Spleen (tissue), 11 donors: Measurements from ENCODE around the gene TMEM167B. TPM values are rescaled to one million over a fixed set of nuclear protein-coding genes. Genes with fewer than 3 reads are reported as not detected.

Source experiments
- DNase-seq: peaks from one replicate; pipeline ENCODE4 v3.0.0-alpha.2; 2020
- H3K27ac ChIP-seq, 8 donors: fragments of 200-600 bp; sonication (generic) in 7 of 8; 1 replicate in 4 of 8; 2 replicates in 4 of 8; pipeline versions ENCODE4 v1.5.0 to v1.8.0; 2016 to 2021; ENCODE audit warnings: inconsistent platforms in 4 of 8, mild to moderate bottlenecking in 4 of 8, moderate library complexity in 1 of 8
- H3K27me3 ChIP-seq, 7 donors: fragments of 200-600 bp; sonication (generic) in 6 of 7; replicated peaks in 1 of 7; 1 replicate in 4 of 7; 2 replicates in 3 of 7; pipeline versions ENCODE4 v1.5.0 to v1.8.0; 2016 to 2021; ENCODE audit warnings: inconsistent platforms in 3 of 7, mild to moderate bottlenecking in 1 of 7
- H3K36me3 ChIP-seq, 6 donors: fragments of 200-600 bp; sonication (generic) in 5 of 6; 1 replicate in 4 of 6; 2 replicates in 2 of 6; pipeline versions ENCODE4 v1.5.0 to v1.8.0; 2016 to 2021; ENCODE audit warnings: inconsistent platforms in 2 of 6
- H3K4me1 ChIP-seq, 6 donors: fragments of 200-600 bp; sonication (generic) in 5 of 6; 1 replicate in 3 of 6; 2 replicates in 3 of 6; pipeline versions ENCODE4 v1.5.0 to v1.8.0; 2016 to 2021; ENCODE audit warnings: inconsistent platforms in 3 of 6
- H3K4me3 ChIP-seq, 8 donors: fragments of 200-600 bp; sonication (generic) in 7 of 8; 1 replicate in 4 of 8; 2 replicates in 4 of 8; pipeline versions ENCODE4 v1.5.0 to v1.8.0; 2016 to 2021; ENCODE audit warnings: inconsistent platforms in 4 of 8, mild to moderate bottlenecking in 4 of 8, moderate library complexity in 2 of 8
- H3K9me3 ChIP-seq, 8 donors: fragments of 200-600 bp; sonication (generic) in 7 of 8; 1 replicate in 4 of 8; 2 replicates in 4 of 8; pipeline versions ENCODE4 v1.5.0 to v1.8.0; 2016 to 2021; ENCODE audit warnings: inconsistent platforms in 4 of 8
- POLR2A ChIP-seq, 3 donors: fragments of 450-650 bp; IDR thresholded peaks; one replicate each; pipeline ENCODE4 v1.5.1; 2017; ENCODE audit warnings: antibody characterized with exemption in 3 of 3, mild to moderate bottlenecking in 1 of 3
- POLR2AphosphoS5 ChIP-seq, 3 donors: sonication (generic); formaldehyde crosslinking; IDR thresholded peaks; one replicate each; pipeline ENCODE4 v1.5.1; 2017; ENCODE audit warnings: antibody characterized with exemption in 3 of 3
- WGBS, 5 donors: extraction: QIAGEN DNeasy Blood & Tissue Kit in 3 of 5; methylation state at CpG; one replicate each; pipeline versions ENCODE4 v1.1.5 to v1.1.7; 2013 to 2018; 5-methylcytosine and 5-hydroxymethylcytosine counted together
- intact Hi-C: fragments of 100-400 bp; cut with DNase I; formaldehyde crosslinking; loops from one replicate; pipeline ENCODE4 v1.15.0; 2023; ENCODE audit warnings: low total_unique reads
- polyA plus RNA-seq, 3 donors: library from polyadenylated mRNA; stranded (reverse); fragments of 200-250 nt; gene quantifications; one replicate each; pipeline ENCODE4 v1.2.1, GENCODE V29; 2013
- total RNA-seq, 7 donors: library from RNA; depleted of rRNA in 3 of 7; stranded (reverse); fragments of >200 nt in 3 of 7; fragmentation: NEBNext Ultra II Directional in 4 of 7; extraction: Animal tissue kit (Norgen Biotek cat#: 25700) in 4 of 7; gene quantifications; one replicate each; pipeline versions ENCODE4 v1.1.0 to v1.2.1, GENCODE V29; 2016 to 2021
- TF ChIP-seq, protein P1 (sequence below), 11 experiments: fragments of 200-600 bp in 7 of 11; fragments of 450-650 bp in 4 of 11; sonication (generic) in 4 of 11; IDR thresholded peaks in 8 of 11; conservative IDR thresholded peaks in 3 of 11; 1 replicate in 7 of 11; 2 replicates in 4 of 11; pipeline versions ENCODE4 v1.4.0 to v1.8.0; 2016 to 2021; ENCODE audit warnings: antibody characterized with exemption in 11 of 11, inconsistent platforms in 4 of 11, mild to moderate bottlenecking in 1 of 11
- donor health status: healthy with polysubstance abuse.
- donor health status: DM: no; HTN: no; CAD: no; lungs with moderate emphysema.
- donor health status: DM: no; HTN: no; CAD: no.
- donor health status: Bipolar disorder and iron deficiency.
- donor health status: healthy.
- donor health status: DM: no; HTN: no; CAD: no.
- donor health status: DM: yes; HTN: yes; CAD: no.

Gene TMEM167B
- total and polyA plus RNA-seq, 10 donors = 19.1 to 48.2 (median 31.4) TPM

DNA sequence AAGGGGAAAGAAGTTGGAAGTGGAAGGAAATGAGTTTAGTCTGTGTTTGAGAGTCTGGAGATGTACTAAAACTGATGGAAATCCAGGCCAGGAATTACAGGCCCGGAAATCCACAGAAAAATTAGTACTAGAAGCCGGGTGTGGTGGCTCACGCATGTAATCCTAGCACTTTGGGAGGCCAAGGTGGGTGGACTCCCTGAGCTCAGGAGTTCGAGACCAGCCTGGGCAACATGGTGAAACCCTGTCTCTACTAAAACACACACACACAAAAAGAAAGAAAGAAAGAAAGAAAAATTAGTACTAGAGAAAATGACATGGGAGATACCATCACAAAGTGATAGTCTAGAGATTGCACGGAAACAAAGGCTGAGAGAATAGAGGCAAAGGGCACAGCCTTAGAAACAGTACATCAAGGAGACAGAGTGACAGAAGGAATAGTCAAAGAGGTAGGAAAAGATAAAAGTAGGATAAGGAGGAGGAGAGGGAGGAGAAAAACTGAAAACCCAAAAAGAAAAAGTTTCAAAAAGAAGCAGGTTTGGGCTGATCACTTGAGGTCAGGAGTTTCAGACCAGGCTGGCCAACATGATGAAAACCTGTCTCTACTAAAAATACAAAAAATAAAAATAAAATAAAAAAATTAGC is 10.0 kb upstream of the TMEM167B start:
- Histone ChIP-seq H3K36me3 (no peaks in the 10 kb centered on the region), H3K4me3 (no peak overlapping the region), H3K9me3 (no peaks in the 10 kb centered on the region), H3K4me1 (peaks cover 0 to 16% (median 7%) of the 10 kb centered on the region in 6 donors), H3K27ac (peak overlapping the region in 7 of 8 donors; percentile 52 to 79 (median 69)), H3K27me3 (no peaks in the 10 kb centered on the region)
- DNase-seq = no peak
- no peak for TF ChIP-seq POLR2A (IDR thresholded peaks at IDR 0.05)
- 68 to 86% (median 81%) methylated on average over 5 of the region's 5 CpGs for WGBS, 5 donors
- intact Hi-C loops = no loop called here

DNA sequence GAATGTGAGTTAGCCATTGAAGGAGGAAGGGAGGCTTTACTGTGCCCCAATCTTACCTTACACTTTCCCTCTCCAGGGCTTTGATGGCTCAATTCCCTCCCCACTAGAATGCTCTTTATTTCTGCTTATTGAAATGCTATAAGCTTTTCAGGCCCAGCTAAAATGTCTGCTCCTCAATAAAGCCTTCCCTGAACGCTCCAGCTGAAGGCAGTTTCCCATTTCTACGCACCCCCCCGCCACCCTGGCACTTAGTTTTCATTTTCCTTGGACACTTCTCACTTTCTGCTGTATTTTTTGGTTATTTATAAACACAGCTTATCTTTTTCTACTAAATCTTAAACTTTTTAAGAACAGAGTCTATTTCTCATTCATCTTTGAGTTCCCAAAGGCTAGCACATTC is 7.1 kb upstream of the TMEM167B start:
- intact Hi-C loops = no loop called here
- 87 to 95% (median 92%) methylated on average over 3 of the region's 3 CpGs for WGBS, 5 donors
- H3K36me3 ChIP-seq = no peaks in the 10 kb centered on the region
- no peak for DNase-seq
- H3K27ac ChIP-seq = no peak overlapping the region
- peaks cover 0 to 7% (median 0%) of the 10 kb centered on the region in 6 donors for H3K4me1 ChIP-seq
- TF ChIP-seq POLR2AphosphoS5 (IDR thresholded peaks at IDR 0.05) (no peak), POLR2A (IDR thresholded peaks at IDR 0.05) (no peak)
- TF ChIP-seq, protein P1, sequence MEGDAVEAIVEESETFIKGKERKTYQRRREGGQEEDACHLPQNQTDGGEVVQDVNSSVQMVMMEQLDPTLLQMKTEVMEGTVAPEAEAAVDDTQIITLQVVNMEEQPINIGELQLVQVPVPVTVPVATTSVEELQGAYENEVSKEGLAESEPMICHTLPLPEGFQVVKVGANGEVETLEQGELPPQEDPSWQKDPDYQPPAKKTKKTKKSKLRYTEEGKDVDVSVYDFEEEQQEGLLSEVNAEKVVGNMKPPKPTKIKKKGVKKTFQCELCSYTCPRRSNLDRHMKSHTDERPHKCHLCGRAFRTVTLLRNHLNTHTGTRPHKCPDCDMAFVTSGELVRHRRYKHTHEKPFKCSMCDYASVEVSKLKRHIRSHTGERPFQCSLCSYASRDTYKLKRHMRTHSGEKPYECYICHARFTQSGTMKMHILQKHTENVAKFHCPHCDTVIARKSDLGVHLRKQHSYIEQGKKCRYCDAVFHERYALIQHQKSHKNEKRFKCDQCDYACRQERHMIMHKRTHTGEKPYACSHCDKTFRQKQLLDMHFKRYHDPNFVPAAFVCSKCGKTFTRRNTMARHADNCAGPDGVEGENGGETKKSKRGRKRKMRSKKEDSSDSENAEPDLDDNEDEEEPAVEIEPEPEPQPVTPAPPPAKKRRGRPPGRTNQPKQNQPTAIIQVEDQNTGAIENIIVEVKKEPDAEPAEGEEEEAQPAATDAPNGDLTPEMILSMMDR (IDR thresholded peaks at IDR 0.05 in 8 of 11, conservative IDR thresholded peaks at IDR 0.05 in 3 of 11) = no peak
- no peak overlapping the region for H3K4me3 ChIP-seq
- H3K27me3 ChIP-seq = no peaks in the 10 kb centered on the region
- no peaks in the 10 kb centered on the region for H3K9me3 ChIP-seq

DNA sequence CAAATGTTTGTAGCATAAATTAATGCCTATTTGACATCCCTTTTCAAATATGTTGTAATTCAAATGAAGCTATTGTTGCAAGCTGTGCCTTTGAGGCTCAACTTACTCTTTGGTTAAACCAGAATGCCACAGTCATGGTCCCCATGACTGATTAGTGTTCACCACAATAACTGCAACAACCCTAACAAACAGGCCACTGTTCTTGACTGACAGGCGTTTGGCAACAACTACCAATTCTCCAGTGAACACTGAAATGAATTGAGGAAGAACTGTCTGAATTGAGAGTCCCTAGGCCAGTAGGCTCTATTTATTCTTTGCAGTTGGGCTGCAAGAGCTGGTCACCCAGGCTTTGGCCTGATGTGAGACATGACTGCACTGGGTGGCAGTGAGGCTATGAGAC is 6.6 kb upstream of the TMEM167B start:
- Histone ChIP-seq H3K4me1 (peaks cover 0 to 8% (median 0%) of the 10 kb centered on the region in 6 donors), H3K9me3 (no peaks in the 10 kb centered on the region), H3K27me3 (no peaks in the 10 kb centered on the region), H3K36me3 (no peaks in the 10 kb centered on the region), H3K27ac (no peak overlapping the region), H3K4me3 (no peak overlapping the region)
- intact Hi-C loops = no loop called here
- no peak for TF ChIP-seq POLR2AphosphoS5 (IDR thresholded peaks at IDR 0.05)
- no peak for TF ChIP-seq POLR2A (IDR thresholded peaks at IDR 0.05)
- TF ChIP-seq, protein P1 (IDR thresholded peaks at IDR 0.05 in 8 of 11, conservative IDR thresholded peaks at IDR 0.05 in 3 of 11) = no peak
- 42 to 65% (median 50%) methylated on average over 1 of the region's 1 CpG for WGBS, 5 donors
- DNase-seq = no peak

DNA sequence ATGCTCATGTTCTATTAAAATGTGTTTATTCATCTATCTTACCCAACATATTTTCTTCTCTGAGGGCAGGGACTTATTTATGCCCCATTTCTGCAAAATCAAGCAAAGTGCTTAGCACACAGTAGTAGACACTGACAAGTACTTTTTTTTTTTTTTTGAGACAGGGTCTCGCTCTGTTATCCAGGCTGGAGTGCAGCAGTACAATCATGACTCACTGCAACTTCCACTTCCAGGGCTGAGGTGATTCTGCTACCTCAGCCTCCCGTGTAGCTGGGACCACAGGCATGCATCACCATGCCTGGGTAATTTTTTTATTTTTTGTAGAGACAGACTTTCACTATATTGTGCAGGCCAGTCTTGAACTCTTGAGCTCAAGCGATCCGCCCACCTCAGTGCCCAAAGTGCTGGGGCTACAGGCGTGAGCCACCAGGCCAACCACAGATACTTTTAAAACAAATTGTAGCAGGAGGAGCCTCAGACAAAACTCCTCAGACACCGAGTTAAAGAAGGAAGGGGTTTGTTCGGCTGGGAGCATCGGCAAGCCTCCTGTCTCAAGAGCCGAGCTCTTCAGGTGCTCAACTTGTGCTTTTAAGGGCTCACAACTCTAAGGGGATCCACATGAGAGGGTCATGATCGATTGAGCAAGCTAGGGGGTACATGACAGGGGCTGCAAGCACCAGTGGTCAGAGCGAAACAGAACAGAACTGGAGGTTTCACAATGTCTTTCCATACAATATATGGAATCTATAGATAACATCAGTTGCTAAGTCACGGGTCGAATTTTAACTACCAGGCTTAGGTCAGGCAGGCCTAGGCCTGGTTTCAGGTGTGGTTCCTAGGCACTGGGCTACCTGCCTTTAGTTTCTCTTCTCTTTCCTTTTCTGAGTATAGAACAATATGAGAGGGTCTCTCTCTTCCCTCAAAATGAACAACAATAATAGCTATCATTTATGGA is 5.7 kb upstream of the TMEM167B start:
- 79 to 90% (median 84%) methylated on average over 13 of the region's 13 CpGs for WGBS, 5 donors
- TF ChIP-seq, protein P1 (IDR thresholded peaks at IDR 0.05 in 8 of 11, conservative IDR thresholded peaks at IDR 0.05 in 3 of 11) = no peak
- TF ChIP-seq POLR2A (IDR thresholded peaks at IDR 0.05) (no peak), POLR2AphosphoS5 (IDR thresholded peaks at IDR 0.05) (no peak)
- intact Hi-C loops = no loop called here
- Histone ChIP-seq H3K4me1 (peaks cover 0 to 18% (median 6%) of the 10 kb centered on the region in 6 donors), H3K27ac (no peak overlapping the region), H3K27me3 (no peaks in the 10 kb centered on the region), H3K9me3 (peaks cover 0 to 7% (median 0%) of the 10 kb centered on the region in 8 donors), H3K36me3 (no peaks in the 10 kb centered on the region), H3K4me3 (no peak overlapping the region)
- no peak for DNase-seq
